ENCODE results near the gene SEMA6A.

Gene SEMA6A

DNA sequence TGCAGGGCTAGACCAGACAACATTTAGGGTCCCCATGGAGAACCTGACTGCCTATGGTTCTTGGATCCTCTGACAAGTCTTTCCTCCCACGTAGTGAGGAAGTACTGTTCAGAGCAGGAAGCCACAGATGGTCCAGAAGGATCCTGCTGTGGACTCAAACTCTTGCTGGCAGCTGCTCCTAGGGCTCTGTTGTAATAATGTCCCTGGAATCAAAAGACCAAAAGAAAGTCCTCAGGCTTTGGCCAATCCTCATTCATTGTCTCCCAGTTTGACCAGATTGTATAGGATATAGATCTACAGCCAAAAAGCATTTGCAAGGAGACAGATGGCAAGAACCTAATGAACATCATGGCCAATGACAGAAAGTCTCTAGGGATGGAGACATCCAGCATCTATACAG, 53.9 kb downstream of the SEMA6A start:
- DNase-seq, result no peak

- no peak for DNase-seq
These were observed 56.2 kb downstream of the SEMA6A start for GRCh38 chr5:116518423-116518822.

DNA sequence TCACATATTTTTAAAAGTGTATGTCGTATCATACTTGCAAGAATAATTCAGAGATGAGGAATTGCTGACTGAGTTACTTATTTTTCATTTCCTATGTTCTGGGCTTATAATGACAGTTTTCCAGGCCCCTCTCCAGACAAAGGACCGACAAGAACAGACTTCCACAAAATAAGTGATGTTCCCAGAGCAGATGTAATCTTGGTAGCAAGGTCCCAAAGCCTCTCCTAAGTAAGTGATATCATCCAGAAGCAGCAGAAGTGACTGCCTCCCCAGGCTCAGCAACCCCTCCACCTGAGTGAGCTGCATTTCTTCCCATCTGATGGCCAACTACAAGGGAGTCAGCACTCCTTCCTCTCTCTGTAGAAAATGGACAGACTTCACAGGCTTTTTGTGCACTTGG, 57.1 kb downstream of the SEMA6A start:
- DNase-seq, result no peak

- no peak for DNase-seq
These were observed 58.6 kb downstream of the SEMA6A start for GRCh38 chr5:116516021-116516420.

DNA sequence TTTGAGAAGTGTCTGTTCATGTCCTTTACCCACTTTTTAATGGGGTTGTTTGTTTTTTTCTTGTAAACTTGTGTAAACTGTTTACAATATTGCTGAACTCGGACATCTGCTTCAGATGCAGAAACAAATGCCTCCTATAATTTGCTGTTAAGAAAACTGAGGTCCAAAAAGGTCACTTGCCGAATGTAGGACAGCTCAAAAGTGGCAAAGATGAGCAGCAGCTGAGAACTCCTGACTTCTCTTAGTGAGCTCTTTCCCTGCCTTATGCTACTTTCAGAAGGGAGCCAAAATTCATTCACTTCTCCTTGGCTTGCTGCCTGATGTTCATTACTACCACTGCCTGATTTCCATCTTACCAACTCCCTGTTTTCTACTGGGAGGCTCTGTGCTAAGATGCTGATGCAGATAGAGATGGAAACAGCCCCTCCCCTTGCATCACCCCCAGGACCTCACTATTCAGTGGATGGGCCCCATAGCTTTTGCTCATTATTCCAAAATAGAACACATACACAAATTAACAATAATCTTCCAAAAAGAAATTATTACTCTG, 60.1 kb downstream of the SEMA6A start:
- no peak for DNase-seq

- DNase-seq, result no peak
These were observed 64.1 kb downstream of the SEMA6A start for GRCh38 chr5:116510517-116510916.

DNA sequence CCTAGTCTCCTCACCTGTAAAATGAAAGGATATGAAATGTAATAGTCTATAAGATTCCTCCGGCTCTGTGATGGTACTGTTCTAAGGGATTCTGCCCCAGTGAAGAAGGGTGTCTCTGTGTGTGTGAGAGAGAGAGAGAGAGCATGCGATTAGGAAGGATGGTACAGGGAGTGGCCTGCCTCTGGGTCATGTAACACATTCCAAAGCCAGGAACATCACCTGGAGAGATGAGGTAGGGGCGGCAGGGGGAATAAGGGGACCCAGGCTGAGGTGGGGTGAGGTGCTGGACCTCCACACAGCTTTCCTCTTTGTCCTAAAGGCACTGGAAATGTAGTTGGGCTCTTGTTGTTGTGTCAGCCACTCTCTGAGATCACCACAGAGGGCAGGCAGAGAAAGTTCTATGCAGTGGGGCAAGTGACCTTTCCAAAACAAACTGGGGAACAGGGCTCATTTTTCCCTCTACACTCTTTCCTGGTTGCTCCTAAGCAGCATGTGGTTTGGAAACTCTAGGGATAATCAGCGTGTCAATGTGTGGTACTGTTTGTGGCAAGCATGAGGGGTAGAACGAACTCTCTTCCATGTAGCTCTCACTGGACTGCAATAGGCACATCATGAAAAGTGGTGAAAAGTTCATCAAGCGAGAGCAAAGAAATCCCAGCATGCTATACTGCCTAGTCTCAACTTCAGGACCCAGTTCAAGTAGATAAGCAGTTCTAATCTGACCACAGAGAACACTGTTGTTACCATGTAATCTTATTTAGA, 65.0 kb downstream of the SEMA6A start:
- no peak for DNase-seq

GRCh38 chr5:116508835-116509234, 65.8 kb downstream of the SEMA6A start:
- no peak for DNase-seq

DNA sequence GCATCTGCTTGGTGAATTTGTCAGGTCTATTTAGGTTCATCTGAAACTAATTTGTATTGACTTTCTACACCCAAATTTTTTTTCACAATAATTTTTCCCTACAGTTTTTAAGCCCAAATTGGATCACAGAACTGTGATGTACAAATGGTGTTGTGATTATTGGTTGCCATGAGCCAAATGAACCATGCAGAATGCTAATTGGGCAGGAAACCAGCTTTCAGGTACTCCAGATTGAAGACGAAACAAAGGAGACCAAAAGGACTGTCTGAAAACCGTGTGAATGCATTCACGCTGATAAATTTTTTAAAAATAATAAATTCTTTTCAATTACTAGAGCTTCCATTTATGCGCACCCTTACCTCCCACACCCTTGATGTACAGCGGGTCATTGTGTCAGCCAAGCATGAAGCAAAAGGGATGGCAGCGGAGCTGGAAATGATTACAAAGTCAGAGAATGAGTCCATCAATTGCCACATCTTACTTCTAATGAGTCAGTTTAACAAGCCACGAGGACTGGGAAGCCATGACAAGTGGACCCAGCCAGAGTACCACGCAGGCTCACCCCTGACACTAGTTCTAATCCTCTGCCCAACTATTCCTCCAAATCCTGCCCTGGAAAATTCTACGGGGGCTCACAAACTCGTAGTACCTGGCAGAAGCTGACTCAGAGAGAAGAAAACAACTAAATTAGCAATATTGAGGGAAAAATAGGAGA, 66.5 kb downstream of the SEMA6A start:
- DNase-seq, result no peak

GRCh38 chr5:116507051-116507537, 67.5 kb downstream of the SEMA6A start:
- no peak for DNase-seq

DNA sequence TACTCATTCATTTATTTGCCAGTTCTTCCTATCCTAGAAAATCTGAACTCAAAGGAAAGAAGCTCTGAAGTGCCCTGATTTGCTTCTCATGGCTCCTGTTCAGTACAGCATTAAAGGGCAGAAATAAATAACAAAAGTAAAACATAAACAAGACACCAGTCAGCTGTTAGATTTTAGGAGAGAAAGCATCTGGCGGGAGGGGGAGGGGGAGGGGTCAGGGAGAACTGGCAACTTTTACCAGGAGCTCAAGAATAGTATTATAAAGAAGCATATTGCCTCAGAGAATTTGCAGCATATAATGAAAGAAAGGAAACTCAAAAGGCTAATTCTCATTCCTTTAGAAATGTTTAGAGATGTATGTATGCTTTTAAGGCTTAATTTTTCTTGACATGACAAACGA, 68.1 kb downstream of the SEMA6A start:
- DNase-seq, result no peak

DNA sequence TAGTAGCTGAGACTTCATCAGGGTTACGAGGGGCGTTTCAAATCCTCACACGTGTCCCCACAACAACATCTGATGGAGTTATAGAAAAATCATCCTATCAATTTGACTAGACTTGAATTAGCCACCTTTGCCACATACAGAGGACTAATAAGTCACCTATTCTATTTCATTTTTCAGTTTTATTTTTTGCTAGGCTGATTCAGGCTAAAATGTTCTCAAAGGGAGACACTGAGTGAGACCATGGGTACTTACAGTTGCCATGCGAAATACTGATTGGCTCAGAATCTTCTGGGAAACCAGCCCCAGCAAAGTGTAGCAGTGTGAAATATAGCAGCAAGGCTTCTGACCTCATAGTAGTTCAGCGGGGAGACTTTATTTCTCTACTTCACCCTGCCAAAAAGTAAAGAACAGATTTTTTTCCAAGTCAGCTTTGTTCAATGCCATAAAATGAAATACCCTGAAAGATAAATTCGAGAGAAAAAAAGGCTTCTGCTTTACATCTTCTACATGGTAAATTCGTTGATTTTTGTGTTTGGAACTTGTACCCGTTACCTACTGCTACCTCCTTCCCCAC, 69.9 kb downstream of the SEMA6A start:
- DNase-seq, result no peak

- DNase-seq, result no peak
These were observed 72.0 kb downstream of the SEMA6A start for GRCh38 chr5:116502616-116503015.

GRCh38 chr5:116502138-116502537, 72.5 kb downstream of the SEMA6A start:
- DNase-seq, result no peak

DNA sequence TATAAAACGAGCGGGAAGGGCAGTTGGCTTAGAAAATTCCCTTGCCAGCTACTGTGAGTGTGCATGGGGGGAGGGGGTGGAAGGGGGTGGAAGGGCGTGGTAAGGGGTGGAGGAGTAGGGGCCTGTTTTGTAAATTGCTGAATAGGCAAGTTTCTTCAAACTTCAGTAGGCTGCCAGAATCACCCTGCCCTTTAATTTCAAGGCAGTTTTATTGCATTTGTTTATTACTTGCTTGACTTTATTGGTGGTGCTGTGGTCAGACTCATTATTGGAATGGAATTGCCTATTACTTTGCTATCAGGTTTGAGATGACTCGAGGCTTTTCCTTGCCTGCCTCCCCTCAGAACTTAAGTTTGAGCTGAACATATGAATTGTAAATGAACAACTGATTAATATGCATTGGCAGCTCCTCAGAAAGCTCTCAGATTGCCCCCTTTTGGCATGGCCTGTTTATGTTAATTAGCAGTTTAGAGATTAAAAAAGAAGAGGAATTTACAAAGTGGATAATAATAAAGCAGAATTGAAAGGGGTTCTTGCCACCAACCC, 76.0 kb downstream of the SEMA6A start:
- DNase-seq, result no peak

DNA sequence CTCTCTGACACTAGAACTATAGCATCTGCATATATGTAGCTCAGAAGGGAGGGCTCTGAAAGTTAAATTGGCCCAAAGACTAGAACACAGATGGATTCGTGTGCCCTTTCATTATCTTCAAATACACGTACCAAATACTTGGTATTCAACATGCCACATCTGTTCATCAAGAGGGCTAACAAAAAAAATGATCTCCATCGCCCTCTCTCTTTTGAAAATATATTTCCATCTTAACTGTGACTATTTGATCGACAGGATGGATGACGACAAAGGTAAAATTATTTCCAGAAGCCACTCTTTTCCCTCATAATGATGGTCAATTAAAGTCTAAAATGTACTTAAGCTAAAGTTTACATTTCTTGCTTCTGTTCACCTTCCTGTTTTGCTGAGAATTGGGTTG, 77.0 kb downstream of the SEMA6A start:
- DNase-seq, result no peak

DNA sequence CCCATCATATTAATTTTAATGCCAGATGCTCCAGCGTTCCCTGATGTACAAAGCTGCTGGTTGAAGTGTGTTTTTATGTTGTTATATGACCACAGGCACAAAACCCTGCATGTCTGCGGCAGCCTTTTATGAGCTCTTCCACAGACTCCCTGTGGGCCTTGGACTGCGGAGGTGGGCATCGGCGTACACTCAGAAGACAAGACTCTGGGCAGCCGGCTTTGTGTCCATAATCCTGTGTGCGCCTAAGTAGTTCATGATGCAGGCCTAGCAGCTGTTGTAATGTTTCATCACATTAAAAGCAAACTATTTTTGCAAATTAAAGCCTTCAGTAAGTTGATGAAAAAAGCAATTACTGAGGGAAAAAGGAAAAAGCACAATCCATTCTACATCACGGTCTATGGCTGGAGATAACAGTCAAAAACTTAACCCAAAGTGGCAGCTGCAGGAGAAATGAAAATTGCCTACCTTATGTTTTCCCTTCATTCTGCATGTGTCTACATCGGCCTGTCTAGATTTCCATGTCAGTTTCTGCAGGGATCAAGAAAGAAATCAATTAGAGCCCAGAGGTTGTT, 78.8 kb downstream of the SEMA6A start:
- no peak for DNase-seq

GRCh38 chr5:116494784-116495450, 79.7 kb downstream of the SEMA6A start:
- DNase-seq, result no peak

GRCh38 chr5:116492776-116493175, 81.8 kb downstream of the SEMA6A start:
- no peak for DNase-seq

DNA sequence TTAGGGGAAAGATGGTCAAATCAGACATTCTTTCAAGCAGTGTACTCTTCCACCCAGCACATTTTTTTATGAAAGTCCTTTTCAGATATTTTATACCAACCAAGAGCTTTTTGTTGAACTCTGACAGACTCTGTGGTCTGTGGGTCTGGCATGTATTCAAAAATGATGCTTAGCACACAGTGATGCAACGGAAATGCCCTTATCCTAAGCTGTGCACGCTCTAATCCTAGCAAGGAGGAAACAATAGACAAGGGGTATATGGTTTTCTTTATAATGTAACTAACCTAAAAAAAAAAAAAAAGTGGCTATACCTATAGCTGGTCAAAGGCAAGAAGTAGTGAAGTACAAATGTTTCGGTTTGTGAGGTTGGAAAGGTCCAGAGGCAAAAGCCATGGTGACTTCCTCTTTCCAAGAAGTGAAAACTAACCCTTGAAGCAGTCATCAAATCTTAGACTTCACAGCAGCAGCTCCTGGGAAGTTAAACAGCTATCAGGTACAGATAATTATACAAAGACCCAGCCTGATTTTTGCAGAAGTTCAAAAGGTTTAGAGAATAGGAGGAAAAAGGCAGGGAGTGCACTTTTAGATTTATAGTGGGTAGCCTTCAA, 82.5 kb downstream of the SEMA6A start:
- no peak for DNase-seq

DNA sequence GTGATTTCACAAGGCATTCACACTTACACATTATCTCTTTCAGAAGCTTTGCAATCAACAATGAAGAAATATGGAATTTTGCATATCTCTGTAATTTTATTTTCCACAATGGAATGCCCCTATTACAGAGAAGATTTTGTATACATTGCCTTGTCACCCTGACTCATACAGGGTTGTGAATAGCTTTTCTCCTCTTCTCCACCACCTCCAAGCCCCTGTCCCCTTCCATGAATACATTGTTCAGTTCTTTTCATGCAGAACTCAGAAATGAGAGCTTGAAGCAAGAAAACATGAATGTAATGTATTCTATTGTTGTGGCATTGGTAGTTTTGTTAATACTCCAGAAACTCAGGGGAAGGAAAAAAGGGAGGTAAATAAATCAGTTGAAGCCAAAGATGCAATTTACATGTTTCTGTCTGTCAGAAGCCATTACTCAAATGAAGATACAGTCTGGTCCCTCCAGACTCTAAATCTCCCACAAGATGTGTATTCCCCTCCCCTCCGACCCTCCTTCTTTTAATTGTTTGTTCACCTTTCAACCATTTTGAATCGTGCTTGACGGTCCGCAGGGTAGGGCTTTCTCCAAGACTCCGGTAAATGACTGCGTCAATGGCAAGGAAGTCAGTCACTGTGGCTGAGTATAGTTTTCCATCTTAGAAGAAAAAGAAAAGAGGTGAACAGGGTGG, 86.1 kb downstream of the SEMA6A start:
- no peak for DNase-seq

All from activated CD4-positive, alpha-beta T cell treated with anti-CD3 and anti-CD28 coated beads, Interleukin-2, Interleukin-6, amounts not matched to agents 100 ng/mL and 50 ng/mL, durations not matched to agents 16 hours and 8 hours (primary cell).